HG02970 (cell line): ENCODE data around the gene TMEM163.

Experiments used
- ATAC-seq: cut with Tn5 transposase; IDR thresholded peaks from one replicate; pipeline ENCODE4 v1.9.1; 2021; ENCODE audit warnings: mild to moderate bottlenecking, moderate library complexity, moderate number of reproducible peaks; ENCODE audit not compliant: unreplicated experiment, low FRiP score

The TMEM163 gene

DNA sequence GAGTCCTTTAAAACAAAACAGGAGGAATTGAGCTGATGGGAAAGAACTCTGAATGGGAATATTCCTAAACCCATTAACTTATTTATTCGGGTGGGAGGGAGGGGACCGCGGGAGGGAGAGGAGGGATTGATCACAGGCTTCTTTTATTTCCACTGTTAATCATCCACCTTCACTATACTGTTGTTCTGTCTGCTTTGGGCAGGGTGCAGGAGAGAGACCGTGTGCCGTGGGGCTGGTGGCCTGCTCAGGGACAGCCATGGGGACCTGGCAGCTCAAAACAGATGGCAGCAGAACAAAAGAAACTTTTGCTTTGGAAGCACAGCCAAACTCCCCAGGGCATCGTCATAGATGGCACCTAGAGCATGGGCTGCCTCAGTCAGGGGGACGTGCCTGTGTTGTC lies 269.6 kb downstream of the TMEM163 start:
- no peak for ATAC-seq

DNA sequence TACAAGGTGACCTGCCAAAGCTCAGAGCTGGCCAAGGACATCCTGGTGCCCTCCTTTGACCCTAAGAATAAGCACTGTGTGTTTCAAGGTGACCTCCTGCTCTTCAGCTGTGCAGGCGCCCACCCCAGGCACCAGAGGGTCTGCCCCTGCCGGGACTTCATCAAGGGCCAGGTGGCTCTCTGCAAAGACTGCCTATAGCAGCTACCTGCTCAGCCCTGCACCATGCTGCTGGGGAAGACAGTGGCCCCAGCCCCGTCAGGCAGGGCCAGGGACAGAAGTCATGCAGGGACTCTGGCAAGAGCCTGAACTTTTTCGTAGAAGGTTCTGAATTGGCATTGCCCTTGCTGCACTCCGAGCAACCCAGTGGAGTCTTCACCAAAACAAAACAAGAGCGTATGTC lies 270.1 kb downstream of the TMEM163 start:
- ATAC-seq = no peak

DNA sequence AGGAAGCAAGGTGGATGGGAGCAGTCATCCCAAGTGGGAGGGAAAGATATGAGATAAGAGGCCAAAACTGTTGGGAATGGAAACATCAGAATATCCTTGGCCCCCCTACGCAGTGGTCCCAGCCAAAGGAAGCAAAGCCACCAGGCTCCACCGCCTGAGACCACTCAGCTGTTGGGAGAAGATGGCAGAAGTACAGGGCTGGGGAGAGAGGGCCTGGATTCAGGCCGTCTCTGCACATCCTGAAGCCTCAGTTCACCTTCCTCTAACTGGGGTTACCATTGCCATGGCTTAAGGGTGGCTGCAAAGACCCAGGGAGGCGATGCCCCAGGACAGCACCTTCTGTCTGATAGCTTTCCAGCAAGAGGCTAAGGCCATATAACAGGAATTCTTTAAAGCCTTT lies 271.1 kb downstream of the TMEM163 start:
- no peak for ATAC-seq

DNA sequence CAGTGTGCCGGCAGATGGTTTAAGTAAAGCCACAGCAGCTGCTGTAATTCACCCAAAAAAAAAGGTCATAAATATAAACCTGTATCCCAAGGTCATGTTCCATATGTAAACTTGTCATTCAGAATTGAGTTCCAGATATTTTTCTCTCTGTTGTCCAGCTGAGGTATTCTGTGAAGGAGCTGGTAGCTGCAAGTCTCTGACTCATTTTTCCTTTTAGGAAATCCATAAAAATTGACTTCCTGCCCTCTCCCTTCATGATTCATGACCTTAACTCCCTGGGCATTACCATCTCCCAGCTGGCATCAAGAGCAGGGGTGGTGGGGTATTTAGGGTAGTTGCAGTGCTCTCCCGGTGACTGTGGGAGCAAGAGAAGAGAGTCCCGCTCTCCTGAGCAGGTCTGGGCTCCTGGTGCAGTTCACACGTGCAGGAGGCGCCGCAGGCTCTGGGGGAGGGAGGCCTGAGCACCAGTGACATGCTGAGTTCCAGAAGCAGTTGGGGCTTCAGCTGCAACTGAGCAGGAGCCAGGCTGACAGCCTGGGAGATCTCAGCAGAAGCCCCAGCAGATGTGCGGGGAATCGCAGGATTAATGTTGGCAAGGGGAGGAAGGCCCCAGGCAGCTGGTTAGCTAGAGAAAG lies 272.3 kb downstream of the TMEM163 start:
- ATAC-seq = no peak

DNA sequence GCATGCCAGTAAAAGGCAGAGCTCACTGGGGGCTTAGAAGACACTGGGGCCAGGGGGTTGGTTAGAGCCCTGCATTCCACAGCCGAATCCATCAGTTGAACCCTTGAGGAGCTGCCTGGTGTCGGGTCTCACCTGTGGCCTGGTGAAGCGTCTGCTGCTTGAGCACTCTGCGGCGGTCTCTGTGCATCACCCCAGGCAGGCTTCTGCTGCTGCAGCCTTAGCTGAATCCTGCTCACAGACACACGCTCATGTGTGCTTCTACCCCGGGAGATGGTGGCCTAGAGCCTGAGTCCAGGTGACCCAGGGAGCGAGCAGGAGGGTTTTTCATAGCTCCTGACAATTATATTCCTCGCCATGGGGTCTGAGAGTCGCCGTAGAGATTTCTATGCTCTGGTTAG lies 272.8 kb downstream of the TMEM163 start:
- no peak for ATAC-seq

DNA sequence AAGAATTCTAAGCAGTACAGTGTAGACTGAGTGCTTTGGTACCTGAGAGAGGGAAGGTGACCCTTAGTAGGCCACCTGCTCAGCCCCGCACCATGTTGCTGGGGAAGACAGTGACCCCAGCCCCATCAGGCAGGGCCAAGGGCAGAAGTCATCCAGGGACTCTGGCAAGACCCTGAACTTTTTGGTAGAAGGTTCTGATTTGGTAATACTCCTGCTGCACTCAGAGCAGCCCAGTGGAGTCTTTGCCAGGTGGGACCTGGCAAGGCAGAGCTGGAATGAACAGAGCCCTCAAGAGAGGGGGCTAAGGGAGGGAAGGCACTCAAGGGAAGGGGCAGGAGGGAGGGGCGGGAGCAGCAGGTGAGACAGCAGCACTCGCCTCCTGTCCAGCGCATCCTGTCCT lies 273.7 kb downstream of the TMEM163 start:
- ATAC-seq = no peak

DNA sequence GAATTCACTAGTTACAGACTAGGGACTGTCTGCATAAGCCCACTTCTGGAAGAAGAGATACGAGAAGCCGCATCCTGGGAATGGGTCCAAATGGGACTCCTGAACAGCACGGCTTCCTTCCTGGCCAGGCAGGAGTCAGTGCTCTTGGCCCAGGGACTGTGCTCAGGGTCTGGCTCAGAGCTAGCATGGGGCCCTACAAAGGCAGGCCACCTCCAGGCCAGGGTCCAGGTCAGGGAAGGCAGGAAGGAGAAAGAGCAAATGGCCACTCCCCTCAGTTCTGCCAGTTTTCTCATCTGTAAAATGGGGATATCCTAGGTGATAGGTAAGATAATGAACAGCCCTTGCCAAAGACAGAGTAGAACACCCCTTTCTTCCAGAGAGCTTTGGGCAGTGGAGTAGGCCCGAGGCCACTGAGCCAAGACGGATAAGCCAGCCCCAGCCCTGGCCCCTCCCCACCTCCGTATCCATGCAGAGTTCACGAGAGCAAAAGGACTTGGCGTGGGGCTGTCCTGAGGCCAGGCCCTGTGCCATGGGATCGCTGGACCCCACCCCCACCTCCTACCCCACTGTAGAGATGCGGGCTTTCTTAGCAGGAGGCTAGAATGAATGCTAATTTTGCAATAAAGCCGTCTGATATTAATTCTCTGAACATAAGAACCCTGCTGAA lies 274.9 kb downstream of the TMEM163 start:
- no peak for ATAC-seq

DNA sequence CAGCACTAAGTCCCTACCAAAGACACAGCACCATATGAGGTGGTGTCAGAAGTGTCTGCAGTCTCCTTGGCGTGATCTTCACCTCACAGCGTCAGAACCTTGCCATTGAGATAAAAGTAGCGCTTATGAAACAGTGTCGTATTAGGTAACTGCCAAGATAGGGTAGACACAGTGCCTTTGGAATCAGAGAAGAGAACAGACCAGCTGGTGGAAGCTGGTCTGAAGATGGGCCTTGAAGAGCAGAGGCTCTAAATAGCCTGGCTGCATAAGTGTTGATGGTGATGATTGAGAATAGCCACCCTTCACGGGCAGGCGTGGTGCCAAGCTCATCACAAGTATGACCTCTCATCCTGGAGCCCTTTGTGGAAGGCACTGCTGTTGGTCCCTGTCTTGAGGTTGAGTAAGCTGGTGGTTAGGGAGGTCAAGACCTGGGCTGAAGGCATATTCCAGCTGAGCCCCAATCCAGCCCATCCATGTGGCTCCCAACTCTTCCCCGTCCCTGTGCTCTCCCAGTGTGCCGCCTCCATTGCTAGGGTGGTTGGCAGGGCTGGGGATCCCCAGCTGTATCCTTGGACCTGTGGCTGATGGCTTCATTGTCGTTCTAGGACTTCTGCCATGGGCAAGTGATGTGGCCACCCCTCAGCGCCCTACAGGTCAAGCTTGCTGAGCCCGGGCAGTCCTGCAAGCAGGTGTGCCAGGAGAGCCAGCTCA lies 277.5 kb downstream of the TMEM163 start:
- no peak for ATAC-seq

DNA sequence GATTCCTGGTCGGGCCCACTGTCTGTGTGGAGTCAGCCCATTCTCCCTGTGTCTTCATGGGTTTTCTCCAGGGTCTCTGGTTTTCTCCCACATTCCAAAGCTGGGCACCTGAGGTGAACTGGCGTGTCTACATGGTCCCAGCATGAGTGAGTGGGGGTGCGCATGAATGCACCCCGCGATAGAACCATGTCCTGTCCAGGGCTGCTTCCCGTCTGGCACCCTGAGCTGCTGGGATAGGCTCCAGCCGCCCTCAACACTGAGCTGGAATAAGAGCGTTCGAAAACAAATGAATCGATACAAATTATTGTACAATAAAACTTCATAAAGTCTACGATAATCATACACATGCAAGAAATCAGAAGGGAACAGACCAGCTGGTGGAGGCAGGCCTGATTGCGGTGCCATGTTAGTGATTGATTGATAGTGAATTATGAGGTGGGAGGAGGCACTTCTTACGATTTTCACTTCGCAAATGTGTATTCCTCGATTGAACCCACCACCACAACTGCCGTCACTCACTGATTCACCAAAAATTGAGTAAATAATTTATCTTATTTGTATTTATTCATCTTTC lies 278.4 kb downstream of the TMEM163 start:
- no peak for ATAC-seq

DNA sequence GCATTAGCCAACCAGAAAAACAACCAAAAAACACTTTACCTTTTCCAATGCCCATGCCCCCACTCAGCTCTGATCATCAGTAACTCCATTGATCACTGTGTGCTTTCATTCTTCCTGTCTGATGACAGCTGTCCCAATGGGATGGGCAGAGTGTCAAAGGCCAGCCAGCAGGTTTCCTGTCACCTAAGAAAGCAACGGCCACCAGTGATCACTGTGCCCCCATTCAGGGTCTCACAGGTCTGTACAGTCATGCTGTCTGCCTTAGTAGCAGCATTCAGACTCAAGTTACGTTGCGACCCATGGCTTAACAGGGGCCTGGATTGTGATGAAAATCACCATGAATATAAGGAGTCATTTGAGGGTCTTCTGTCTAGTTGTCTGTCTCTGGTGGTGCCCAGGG lies 280.4 kb downstream of the TMEM163 start:
- ATAC-seq = no peak

DNA sequence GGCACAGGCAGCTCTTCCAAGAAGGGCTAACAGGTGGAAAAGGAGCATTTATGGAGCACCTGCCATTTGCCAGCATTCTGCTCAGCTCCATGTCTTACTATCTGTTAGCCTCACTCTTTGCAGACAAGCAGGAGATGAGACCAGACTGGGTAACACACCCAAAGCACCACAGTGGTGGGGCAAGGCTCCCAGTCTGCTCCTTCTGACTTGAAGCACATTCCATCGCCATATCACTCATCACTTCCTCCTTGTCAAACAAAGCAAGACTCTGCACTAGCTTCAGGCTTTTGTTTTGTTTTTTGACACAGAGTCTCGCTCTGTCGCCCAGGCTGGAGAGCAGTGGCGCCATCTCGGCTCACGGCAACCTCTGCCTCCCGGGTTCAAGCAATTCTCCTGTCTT lies 282.1 kb downstream of the TMEM163 start:
- ATAC-seq = no peak

DNA sequence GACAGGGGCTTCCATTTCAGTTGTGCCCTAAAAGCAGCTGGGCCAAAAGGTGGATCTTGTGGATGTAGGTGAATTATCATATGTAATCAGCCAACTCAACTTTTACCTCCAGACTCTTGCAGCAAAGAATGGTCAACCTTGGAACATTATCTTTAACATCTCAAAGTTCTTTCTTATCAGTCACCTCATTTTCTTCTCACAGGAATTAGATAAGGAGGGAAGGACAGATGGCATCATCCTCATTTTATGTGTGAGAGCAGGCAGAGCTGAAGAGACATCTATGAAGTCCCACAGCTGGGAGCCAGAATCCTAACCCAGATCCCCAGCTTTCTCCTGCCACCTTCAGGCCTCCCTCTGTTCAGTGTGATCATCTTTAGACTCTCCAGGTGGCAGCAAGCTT lies 282.9 kb downstream of the TMEM163 start:
- ATAC-seq = no peak

DNA sequence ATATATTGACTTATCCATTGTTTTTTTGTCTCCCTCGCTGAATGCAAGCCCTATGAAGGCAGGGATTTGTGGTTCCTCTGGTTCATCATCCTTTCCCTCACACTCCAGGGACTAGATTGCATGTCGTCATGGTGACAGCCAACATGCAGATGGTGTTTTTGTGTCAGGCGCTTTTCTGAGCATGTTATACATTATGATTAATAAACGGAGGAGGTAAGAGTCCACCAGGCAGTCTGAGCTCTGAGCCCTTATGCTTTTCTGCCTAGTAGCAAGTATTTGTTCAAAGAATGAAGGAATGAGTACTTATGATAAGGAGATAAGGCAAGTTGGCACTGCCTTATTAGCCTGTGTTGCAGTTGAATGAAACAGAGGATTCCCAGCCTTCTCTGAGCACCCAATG lies 283.3 kb downstream of the TMEM163 start:
- ATAC-seq = no peak

DNA sequence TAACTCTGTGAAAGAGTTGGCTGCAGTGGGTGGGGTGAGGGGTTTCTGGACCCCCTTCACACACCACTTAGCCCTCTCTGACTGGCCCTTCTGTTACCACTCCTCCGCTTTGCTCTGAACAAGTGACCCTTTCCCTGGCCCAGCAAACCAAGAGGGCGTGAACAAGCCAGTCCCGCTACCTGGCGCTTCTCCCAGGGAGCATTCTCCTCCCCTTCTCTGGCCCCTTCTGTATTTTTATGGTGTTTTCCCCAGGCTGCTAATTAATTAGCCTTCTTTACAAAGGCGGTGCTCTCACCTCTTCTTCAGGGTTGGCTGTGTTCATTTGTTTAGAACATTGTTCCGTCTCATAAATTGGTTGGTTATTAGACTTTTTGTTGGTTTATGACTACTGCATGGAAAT lies 284.8 kb downstream of the TMEM163 start:
- no peak for ATAC-seq

DNA sequence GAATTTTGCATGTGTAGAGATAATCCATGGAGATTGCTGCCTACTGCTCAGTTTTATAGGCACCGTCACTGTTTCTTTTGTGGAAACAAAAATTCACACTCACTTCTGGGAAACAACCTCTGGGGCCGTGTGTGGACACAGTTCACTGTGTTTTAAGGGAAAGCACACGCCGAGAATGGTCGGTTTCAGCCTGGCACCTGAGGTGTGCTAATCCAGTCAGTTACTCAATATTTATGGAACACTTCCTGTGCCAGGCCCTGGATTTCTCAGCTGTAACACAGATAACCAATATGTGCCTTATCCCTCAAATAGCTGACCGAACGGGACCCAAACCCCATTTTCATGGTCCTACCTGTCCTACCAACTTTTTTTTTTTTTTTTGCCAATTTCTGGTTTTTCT lies 285.3 kb downstream of the TMEM163 start:
- ATAC-seq = no peak

DNA sequence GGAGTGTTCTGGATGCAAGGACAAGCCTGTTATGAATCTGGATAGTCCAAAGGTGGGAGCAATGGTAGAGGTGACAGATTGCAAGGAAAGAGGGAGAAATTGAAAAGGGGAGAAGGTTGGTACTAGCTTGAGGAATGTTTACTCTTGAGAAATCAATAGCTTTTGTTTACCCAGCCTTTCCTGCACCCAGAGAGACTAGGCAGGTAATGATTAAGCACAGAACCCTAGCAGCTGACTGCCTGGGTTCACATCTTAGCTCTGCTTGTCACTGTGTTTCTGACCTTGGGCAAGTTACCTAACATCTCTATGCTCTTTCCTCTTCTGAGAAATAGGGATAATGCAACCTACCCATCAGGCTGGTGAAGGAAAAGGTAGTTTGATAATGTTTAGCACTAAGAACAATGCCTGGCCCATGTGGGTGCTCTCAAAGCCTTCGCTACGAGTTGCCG lies 286.3 kb downstream of the TMEM163 start:
- no peak for ATAC-seq

DNA sequence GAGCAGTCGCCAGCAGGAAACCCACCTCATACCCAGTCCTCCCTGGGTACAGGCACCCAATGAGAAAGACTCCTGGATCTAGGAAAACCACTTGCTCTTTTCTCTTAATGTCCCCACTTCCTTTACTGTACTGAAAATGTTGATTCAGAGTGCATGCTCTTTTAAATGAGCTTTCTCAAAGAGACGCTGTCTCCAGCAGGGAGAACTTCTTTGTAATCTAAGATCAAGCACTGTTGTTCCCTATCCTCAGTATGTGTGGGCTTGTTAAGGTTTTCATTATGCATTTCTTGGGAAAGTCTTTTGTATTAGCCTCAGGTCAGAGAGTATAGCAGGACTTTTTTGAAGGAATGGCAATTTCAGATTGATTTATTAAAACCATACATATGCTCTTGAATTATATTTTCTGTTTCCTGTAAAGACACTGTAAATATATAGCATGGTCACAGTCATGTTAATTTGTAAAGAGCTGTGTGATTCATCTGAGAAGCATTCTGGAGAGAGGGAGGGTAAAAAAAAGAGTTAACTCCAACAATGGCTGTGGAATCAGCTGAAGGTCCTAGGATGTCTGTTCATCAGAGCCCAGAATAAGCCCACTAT lies 286.9 kb downstream of the TMEM163 start:
- ATAC-seq = no peak

DNA sequence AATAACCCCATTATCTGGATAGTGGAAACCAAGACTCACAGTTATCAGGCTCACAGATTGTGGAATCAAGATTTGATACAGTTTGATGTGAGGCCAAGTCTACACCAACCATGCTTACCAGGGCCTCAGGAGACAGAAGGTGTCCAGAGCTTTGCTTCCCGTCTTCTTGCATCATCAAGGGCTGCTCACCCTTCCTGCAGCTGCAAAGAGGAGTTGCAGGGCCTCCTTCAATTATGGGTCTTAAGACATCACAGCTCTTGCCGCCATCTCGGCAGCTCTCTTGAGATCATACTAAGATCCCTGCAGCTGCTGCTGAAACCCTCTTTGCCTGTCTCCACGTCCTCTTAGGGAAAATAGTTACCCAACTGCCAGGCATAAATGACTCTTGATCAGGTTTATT lies 288.9 kb downstream of the TMEM163 start:
- ATAC-seq = no peak

DNA sequence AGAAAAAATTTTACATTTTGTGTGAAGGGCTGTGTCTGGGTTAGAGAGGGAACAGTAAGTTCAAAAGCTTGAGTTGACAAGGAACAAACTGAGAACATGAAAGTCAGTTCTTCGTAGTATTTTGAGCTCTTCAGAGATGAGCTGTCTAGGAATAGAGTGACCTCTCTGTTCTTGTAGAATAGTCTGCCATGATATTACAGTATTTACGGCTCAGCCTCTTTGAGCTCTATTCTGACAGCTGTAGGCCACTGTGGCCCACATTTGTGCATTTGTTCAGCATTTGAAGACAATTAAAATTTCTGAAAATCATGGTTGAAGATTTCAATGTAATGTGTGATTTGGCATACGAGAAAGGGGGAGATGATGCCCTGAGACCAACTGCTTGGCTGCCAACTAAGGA lies 292.1 kb downstream of the TMEM163 start:
- no peak for ATAC-seq

DNA sequence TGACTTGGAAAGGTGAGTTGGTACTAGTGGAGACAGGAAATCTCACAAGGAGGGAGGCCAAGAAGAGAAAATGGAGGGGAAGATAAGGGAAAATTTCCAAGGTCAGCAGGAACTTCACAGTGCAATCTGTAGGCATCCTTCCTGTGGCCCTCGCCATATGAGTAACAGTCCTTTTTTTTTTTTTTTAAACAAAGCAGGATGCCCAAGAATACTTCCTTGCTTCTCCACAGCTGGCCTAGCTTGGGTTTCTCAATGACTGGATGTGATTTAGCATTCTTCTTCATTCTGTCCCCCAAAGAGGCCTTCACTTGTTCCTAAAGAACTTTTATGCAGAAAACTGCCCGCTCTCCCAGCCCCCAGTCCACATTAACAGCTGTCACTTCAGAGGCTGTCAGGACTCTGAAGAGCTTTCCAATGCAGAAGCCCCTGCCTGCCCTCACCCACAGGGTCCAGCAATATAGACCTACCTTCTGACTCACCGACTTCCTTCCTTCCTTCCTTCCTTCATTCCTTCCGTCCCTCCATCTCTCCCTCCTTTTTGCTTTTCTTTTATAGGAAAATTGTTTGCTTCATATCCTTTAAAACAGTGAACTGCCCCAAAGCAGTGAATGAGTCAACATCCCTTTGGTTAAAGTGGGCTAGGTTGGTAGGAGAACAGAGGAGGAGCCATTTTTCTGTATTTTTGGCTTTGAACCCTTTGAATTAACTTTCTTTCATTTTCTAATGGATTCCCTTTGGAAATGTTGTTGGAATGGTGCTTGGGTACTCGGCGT lies 292.9 kb downstream of the TMEM163 start:
- no peak for ATAC-seq
